Colonic mucosa (tissue), 4 donors: ENCODE data around the gene USP22. TPM values are rescaled to one million over a fixed set of nuclear protein-coding genes. Genes with fewer than 3 reads are reported as not detected.

Experiments
- DNase-seq: peaks from one replicate; pipeline ENCODE4 v3.0.0-alpha.2; 2020
- H3K27ac ChIP-seq: fragments of 200-600 bp; one replicate; pipeline ENCODE4 v1.8.0; 2021
- H3K27me3 ChIP-seq: fragments of 200-600 bp; one replicate; pipeline ENCODE4 v1.8.0; 2021
- H3K36me3 ChIP-seq: fragments of 200-600 bp; one replicate; pipeline ENCODE4 v1.8.0; 2021
- H3K4me1 ChIP-seq: fragments of 200-600 bp; one replicate; pipeline ENCODE4 v1.8.0; 2021; ENCODE audit warnings: mild to moderate bottlenecking
- H3K4me3 ChIP-seq: fragments of 200-600 bp; one replicate; pipeline ENCODE4 v1.8.0; 2021
- H3K9ac ChIP-seq, 2 donors: one replicate each; pipeline ENCODE4 v1.7.0; 2013; ENCODE audit warnings: control low read depth in 2 of 2, low read depth in 2 of 2, low read length in 2 of 2
- H3K9me3 ChIP-seq: fragments of 200-600 bp; one replicate; pipeline ENCODE4 v1.8.0; 2021
- intact Hi-C: fragments of 100-400 bp; cut with DNase I; formaldehyde crosslinking; loops from one replicate; pipeline ENCODE4 v1.14.1; 2022
- total RNA-seq, 2 donors: library from RNA; stranded (reverse); fragmentation: NEBNext Ultra II Directional in 1 of 2; extraction: Animal tissue kit (Norgen Biotek cat#: 25700) in 1 of 2; gene quantifications; one replicate each; pipeline ENCODE4 v1.2.1, GENCODE V29; 2021
- TF ChIP-seq, protein P1 (sequence below): fragments of 200-600 bp; IDR thresholded peaks from one replicate; pipeline ENCODE4 v1.8.0; 2022; ENCODE audit warnings: antibody characterized with exemption, mild to moderate bottlenecking
- donor health status: healthy.
- donor health status: DM: no; HTN: no; CAD: no.
- donor health status: DM: no; HTN: no; CAD: no.

The USP22 gene
- total RNA-seq, 2 donors from 2014 or later = 174 to 190 TPM

DNA sequence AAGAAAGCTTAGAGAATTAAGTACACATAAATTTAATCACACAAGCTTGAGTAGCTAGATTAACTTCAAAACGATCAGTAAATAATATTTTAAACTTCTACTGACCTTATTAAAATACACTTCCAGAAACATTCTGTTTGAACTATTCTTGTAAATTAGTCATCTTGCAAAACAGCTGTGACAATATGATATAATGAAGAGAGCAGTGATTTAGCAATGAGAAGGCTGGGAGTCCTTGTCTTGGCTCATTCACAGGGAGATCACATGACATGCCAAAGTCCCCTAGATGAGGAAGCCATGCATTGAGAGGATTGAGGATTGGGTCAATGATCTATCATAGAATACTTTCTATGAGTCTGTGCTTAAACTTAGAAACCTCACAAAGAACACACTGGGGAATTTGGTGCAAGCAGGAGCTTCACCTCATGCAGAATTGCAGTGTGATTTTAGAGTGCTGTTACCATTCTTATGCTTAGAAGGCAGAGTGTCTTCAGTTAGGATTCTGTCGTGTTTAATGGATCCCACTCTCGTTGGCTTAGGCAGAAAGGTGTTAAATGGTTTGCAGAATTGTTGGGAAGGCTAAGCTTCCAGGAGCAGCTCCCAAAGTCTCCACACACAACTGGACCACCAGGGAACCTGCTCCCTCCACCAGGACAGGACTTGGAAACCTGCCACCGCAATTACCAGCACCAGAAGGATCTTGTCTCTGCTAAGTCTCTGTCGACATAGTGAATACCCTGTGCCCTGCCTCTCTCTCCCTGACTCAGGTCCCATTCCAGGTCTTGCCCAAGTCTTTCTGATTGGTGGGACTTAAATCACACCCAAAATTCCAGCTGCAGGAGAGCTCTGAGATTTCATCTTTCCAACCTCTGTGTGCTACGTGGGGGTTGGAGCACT, 87.1 kb downstream of the USP22 start:
- no peak overlapping the region for H3K4me3 ChIP-seq
- H3K27ac ChIP-seq = no peak overlapping the region
- DNase-seq = peak; percentile 32
- intact Hi-C loops = no loop called here
- H3K36me3 ChIP-seq = no peaks in the 10 kb centered on the region
- TF ChIP-seq, protein P1, sequence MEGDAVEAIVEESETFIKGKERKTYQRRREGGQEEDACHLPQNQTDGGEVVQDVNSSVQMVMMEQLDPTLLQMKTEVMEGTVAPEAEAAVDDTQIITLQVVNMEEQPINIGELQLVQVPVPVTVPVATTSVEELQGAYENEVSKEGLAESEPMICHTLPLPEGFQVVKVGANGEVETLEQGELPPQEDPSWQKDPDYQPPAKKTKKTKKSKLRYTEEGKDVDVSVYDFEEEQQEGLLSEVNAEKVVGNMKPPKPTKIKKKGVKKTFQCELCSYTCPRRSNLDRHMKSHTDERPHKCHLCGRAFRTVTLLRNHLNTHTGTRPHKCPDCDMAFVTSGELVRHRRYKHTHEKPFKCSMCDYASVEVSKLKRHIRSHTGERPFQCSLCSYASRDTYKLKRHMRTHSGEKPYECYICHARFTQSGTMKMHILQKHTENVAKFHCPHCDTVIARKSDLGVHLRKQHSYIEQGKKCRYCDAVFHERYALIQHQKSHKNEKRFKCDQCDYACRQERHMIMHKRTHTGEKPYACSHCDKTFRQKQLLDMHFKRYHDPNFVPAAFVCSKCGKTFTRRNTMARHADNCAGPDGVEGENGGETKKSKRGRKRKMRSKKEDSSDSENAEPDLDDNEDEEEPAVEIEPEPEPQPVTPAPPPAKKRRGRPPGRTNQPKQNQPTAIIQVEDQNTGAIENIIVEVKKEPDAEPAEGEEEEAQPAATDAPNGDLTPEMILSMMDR = no peak
- no peaks in the 10 kb centered on the region for H3K27me3 ChIP-seq
- H3K9me3 ChIP-seq = no peaks in the 10 kb centered on the region
- no peaks in the 10 kb centered on the region for H3K4me1 ChIP-seq
- H3K9ac ChIP-seq = no peak overlapping the region

DNA sequence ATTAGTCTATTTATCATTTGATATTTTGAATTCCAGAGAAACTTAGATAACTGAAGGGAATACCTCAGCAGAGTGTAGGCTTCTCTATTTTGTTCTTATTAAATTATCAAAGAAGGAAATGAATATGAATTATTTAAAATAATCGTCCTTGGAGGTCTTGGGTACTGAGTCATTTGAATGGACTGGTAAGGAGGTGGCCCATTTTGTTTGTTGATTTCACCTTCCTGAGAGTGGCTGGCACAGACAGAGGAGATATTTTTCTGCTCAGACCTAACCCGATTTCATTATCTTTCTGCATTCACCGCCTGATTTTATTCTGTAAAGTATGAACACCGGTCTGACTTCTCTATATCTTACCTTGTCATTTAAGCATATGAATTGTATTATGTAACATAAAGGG, 88.0 kb downstream of the USP22 start:
- no peak for DNase-seq
- Histone ChIP-seq H3K4me3 (no peak overlapping the region), H3K9me3 (no peaks in the 10 kb centered on the region), H3K27me3 (no peaks in the 10 kb centered on the region), H3K9ac (no peak overlapping the region), H3K4me1 (no peaks in the 10 kb centered on the region), H3K27ac (no peak overlapping the region), H3K36me3 (no peaks in the 10 kb centered on the region)
- intact Hi-C loops = no loop called here
- TF ChIP-seq, protein P1 = no peak

DNA sequence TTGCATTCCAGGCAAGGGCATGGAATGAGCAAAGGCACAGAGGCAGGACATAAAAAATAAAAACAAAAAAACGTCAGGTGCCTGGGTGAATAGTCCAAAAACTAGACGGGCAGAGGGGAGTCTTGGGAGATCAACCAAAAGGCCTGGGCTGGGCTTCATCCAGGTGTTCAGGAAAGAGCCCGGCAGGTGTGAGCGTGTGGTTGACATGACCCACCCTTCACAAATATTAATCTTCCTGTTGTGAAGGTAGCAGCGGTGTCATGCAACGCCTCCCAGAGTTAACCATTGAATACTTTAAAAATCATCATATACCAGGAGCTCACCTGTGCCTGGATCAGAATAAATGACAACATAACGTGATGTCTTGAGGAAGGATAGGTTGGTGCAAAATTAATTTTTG, 90.6 kb downstream of the USP22 start:
- H3K27me3 ChIP-seq = no peaks in the 10 kb centered on the region
- peak; percentile 51 for DNase-seq
- no peaks in the 10 kb centered on the region for H3K4me1 ChIP-seq
- no peak overlapping the region for H3K4me3 ChIP-seq
- H3K9me3 ChIP-seq = no peaks in the 10 kb centered on the region
- H3K27ac ChIP-seq = no peak overlapping the region
- no peaks in the 10 kb centered on the region for H3K36me3 ChIP-seq
- intact Hi-C loops = no loop called here
- TF ChIP-seq, protein P1 = no peak
- H3K9ac ChIP-seq = no peak overlapping the region

Other genes with a start within 250 kb of the USP22 start
- gene DHRS7B, start 84.0 kb upstream of the USP22 start, total RNA-seq = 10 to 100 TPM; 29.4 to 44.0 TPM
- 10 to 100 TPM; 28.6 to 44.8 TPM for gene TMEM11, start 171.2 kb upstream of the USP22 start, total RNA-seq
- gene NATD1, start 210.4 kb upstream of the USP22 start, total RNA-seq = 1 to 10 TPM; 1.8 to 5.2 TPM
- gene MAP2K3, start 241.7 kb upstream of the USP22 start, total RNA-seq = 10 to 100 TPM; 64.5 to 67.1 TPM